Retinal pigment epithelial cell (primary cell): ENCODE results near the gene ANTKMT.

ENCODE experiments used
- DNase-seq: peaks from one replicate; pipeline ENCODE4 v3.0.0-alpha.2; 2010; ENCODE audit warnings: low read depth
- H3K4me3 ChIP-seq: 2 replicates; pipeline ENCODE4 v1.5.1; 2011; ENCODE audit warnings: mild to moderate bottlenecking, low read length, control low read depth, moderate library complexity
- TF ChIP-seq, protein P1 (sequence below): conservative IDR thresholded peaks from 2 replicates; pipeline ENCODE4 v1.5.1; 2011; ENCODE audit warnings: low read depth, low read length, control low read depth, inconsistent platforms

The ANTKMT gene

GRCh38 chr16:754656-755055, 33.7 kb downstream of the ANTKMT start:
- TF ChIP-seq, protein P1, sequence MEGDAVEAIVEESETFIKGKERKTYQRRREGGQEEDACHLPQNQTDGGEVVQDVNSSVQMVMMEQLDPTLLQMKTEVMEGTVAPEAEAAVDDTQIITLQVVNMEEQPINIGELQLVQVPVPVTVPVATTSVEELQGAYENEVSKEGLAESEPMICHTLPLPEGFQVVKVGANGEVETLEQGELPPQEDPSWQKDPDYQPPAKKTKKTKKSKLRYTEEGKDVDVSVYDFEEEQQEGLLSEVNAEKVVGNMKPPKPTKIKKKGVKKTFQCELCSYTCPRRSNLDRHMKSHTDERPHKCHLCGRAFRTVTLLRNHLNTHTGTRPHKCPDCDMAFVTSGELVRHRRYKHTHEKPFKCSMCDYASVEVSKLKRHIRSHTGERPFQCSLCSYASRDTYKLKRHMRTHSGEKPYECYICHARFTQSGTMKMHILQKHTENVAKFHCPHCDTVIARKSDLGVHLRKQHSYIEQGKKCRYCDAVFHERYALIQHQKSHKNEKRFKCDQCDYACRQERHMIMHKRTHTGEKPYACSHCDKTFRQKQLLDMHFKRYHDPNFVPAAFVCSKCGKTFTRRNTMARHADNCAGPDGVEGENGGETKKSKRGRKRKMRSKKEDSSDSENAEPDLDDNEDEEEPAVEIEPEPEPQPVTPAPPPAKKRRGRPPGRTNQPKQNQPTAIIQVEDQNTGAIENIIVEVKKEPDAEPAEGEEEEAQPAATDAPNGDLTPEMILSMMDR = no peak
- DNase-seq = no peak
- H3K4me3 ChIP-seq = no peak overlapping the region

DNA sequence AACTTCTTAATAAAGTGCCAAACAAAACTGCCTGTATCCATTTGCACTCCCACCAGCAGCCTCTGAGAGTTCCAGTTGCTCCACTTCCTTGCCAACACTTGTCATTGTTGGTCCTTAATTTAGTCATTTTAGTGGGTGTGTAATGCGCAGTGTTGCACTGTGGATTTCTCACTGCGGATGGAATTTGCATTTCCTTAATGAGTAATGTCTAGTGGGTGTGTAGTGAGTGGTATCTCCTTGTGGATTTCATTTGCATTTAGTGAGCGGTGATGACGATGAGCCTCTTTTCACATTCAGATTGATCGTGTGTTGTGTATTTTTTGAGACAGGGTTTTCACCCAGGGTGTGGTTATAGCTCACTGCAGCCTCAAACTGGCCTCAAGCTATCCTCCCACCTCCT, 35.5 kb downstream of the ANTKMT start:
- no peak overlapping the region for H3K4me3 ChIP-seq
- no peak for DNase-seq
- TF ChIP-seq, protein P1 = no peak

DNA sequence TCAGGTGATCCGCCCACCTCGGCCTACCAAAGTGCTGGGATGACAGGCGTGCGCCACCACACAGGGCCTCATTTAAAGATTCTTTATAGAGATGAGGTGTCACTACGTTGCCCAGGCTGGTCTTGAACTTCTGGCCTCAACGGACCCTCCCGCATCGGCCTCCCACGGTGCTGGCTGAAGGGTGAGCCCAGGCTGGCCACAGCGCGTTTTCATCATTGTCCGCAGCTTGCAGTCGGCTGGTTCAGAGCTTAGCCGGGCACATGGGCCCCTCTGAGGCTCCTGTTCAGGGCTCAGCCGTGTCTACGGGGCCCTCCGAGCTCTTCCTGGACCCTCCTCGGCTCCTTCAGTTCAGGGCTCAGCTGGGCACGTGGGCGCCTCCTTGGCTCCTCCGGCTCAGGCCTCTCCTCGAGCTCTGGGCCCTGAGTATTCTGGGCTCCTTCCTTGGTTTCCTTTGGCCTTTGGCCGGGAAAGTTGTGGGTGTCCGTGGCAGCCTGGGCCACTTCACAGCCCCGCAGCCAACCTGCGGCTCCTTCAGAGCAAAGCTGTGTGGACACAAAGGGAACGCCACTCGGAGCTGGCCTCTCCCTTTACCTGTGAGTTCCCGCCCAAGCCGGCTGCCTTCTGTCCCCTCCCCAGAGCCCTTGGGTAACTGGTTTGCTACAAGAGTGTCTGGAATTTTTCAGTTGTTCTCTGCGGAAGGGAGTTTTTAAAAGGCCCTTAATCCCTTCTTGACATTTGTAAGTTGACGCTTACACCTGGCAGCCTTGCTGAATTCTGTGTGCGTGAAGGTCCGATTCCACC, 38.4 kb downstream of the ANTKMT start:
- TF ChIP-seq, protein P1 = no peak
- no peak overlapping the region for H3K4me3 ChIP-seq
- DNase-seq = no peak

DNA sequence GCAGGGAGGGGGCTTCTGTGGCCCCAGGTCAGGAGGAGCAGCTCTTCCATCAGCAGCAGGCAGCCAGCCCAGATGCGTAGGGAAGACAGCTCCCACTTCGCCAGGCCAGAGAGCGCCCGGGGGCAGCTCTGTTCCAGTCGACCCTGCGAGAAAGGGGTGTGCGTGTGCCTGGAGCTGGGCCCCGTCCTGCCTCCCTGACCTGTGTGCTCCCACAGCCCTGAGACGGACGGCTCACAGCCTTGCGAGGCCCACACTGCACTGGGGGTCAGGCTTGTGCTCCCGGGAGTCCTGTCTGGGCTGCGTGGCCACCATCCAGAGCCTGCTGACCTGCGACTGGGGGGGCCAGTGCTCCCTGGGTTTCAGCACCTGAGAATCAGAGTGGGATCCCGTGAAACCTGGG, 39.1 kb downstream of the ANTKMT start:
- DNase-seq = no peak
- TF ChIP-seq, protein P1 = no peak
- no peak overlapping the region for H3K4me3 ChIP-seq

DNA sequence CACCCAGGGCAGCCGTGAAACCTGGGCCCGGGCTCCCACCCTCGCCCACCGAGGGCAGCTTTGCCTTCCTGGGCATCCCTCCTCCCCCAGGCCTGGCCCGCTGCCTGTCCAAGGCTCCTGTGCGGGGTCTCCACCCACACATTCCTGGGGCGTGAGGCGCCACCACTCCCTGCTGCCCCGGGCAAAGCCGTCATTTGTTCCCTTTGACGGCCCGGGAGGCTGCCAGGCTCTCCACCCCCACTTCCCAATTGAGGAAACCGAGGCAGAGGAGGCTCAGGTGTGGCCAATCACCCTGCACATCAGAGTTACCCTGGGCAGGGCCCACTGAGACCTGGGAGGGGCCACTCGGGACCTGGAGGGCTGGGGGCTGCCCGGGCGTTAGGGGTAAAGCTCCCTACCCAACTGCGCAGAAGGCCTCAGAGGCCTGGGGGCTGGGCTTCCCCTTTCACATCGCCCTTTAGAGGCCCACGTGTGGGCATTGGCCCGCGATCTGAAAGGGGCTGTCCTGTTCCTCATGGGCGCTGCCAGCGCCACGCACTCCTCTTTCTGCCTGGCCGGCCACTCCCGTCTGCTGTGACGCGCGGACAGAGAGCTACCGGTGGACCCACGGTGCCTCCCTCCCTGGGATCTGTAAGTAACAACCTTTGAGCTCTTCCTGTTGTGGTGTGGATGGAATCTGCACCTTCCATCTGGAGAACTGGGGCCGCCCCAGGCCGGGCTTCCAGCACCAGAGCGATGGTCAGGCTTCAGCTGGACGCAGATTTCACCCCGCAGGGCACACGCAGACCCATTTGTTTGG, 39.8 kb downstream of the ANTKMT start, which contains the start of gene MSLN:
MSLN (plus strand) TSS at position 190 of the 799 bp plus-strand sequence. CDS start 1,947 bp downstream, outside the sequence.
- no peak within 1 kb of the TSS for H3K4me3 ChIP-seq
- TF ChIP-seq, protein P1 = no peak
- DNase-seq = no peak

- no peak for DNase-seq
- H3K4me3 ChIP-seq = no peak overlapping the region
- TF ChIP-seq, protein P1 = no peak
Measured at GRCh38 chr16:761625-762513, 40.9 kb downstream of the ANTKMT start.
